HG02885 (cell line): Measurements from ENCODE around the gene IRAG1.

Experiments
- ATAC-seq: cut with Tn5 transposase; IDR thresholded peaks from one replicate; pipeline ENCODE4 v1.9.1; 2021; ENCODE audit warnings: mild to moderate bottlenecking; ENCODE audit not compliant: unreplicated experiment, poor library complexity

IRAG1 gene

GRCh38 chr11:10669258-10670033 lies 24.1 kb downstream of the IRAG1 start:
- no peak for ATAC-seq

DNA sequence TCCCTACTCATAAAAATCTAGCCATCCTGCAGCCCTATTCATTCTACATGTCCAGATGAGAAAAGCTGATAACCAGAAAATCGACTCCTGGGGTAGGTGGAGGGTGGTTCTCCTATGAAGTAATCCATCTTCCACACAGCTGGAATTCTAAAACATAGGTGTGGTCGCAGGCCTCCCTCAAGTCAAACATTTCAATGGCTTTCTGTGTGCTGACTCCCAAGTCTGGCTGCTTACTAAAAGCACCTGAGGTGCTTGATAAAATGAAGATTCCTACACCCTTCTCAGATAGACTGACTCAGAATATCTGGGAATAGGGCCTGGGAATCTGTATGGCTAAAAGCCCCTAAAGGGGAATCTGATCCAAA lies 26.1 kb downstream of the IRAG1 start:
- ATAC-seq: no peak

DNA sequence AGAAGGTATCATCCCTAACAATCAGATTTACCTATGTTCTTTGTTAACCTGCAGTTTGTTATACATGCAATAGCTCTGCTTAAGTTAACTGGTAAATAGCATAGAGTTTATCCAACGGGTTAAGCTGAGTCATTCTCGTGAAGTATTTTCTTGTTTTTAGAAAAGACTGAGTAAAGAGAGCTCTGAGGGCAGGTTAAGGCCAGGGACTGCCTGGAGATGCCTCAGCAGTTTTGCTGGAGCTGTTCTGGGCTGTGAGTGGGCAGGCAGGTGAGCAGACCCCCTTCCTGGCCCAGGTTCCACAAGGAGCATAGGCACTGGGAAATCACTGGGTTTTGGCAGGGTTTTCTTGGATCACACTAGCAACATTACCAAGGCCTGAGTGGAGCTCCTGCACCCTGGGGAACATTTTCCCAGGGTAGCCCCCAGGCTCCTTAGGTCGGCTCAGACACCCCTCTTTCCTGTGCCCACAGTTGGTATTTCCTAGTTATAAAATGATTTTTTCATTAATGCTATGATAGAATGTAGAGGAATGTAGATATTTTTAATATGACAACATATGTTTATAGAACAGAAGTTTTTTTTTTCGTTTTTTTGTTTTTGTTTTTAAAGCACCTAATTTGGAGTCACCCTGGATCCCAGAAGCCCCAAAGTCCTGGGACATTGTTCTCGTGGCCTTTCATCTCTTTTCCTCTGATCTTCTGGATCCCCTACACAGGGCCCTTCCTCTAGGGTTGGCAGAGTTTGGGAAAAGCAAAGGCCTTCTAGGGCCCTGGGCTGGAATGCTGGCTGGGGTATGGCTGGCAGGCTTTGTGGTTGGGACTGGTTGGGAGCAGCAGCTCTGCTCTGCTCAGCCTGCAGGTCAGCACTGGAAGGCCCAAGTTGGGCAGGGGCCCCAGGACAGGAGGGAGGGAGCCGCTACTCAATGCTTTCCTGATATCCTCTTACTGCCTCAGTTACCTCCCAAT lies 26.7 kb downstream of the IRAG1 start:
- ATAC-seq: no peak

- no peak for ATAC-seq
Observed at GRCh38 chr11:10664496-10664895, 29.1 kb downstream of the IRAG1 start.

- no peak for ATAC-seq
Observed at GRCh38 chr11:10663990-10664389, 29.6 kb downstream of the IRAG1 start.

GRCh38 chr11:10663365-10663764 lies 30.2 kb downstream of the IRAG1 start:
- no peak for ATAC-seq

DNA sequence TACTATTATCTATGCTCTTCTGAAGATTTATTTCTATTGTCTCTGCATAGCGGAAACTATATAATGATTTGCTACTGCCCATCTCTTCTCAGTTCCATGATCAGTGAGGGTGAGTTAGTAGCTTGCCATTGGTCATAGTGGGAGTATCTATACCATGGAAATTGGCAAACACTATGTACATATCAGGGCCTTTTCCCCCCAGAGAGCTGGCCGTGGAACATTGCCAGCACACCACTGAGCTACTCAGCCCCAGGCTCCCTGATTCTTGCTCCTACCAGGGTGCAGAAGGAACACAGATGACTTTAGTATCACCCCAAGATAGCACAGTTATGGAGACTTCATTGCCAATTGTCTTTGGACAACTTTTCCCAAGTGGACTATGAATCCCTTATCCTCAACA lies 33.2 kb downstream of the IRAG1 start:
- ATAC-seq: no peak

- no peak for ATAC-seq
Observed at GRCh38 chr11:10659339-10660216, 34.0 kb downstream of the IRAG1 start.

DNA sequence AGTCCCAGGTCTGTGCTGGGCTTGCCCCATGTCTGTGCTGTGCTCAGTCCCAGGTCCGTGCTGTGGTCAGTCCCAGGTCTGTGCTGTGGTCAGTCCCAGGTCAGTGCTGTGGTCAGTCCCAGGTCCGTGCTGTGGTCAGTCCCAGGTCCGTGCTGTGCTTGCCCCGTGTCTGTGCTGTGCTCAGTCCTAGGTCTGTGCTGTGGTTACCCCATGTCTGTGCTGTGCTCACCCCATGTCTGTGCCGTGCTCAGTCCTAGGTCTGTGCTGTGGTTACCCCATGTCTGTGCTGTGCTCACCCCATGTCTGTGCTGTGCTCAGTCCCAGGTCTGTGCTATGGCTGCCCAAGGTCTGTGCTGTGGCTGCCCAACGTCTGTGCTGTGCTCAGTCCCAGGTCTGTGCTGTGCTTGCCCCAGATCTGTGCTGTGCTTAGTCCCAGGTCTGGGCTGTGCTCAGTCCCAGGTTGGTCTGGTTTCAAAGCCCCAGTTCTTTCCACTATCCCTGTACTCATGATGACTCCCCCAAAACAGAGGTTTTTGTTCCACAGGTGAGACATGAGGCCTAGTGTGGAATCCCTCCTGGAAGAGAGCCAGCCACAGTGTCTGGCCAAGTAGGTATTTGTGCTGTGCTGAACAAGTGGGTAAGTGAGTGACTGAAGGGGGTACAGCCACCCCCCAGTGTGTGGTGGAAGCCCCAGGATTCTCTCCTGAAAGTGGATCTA lies 34.8 kb downstream of the IRAG1 start:
- ATAC-seq: no peak

DNA sequence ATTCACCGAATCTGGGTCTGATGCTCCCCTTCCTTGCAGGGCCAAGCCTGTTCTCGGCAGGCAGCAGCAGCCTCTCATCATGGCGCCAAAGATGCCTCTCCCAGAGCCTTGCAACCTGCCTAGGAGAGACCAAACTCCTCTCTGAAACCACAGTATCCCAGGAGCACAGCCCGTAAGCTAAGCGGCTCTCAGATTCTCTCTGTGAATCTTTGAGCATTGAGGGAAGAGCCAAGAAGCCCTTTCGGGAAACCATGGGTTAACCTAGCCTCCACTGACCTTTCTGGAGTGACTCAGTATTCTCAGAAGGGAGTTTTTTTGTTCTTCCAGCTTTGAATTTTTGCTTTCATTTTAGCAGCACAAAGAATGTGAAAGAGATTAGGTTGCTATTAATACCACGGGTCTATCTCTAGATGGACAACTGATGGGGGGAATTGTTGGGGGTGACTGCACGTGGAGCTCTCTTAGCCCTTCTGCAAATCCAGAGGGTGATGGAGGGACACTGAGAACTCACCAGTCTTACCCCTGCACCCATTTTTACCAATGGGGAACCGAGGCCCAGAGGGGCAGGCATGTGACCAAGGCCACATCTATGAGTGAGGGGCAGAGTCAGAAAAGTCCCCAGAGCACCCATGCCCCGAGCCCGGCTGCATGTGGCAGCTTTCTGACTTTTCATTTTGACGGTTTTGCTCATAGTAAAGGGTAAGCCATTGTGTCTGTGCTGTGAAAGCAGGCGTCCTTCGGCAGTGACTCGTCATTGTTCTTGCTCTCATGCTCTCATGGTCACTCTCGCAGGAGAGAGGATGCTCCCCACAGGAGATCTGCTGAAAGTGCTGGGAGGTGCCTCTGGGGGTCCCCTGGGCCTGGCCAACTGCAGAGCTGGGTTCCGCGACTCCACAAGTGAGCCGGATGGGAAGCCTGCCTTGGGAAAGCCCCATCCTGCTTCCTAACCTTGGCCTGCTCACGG lies 36.0 kb downstream of the IRAG1 start:
- peak; percentile 49 for ATAC-seq

GRCh38 chr11:10655943-10656576 lies 37.5 kb downstream of the IRAG1 start:
- ATAC-seq: no peak

DNA sequence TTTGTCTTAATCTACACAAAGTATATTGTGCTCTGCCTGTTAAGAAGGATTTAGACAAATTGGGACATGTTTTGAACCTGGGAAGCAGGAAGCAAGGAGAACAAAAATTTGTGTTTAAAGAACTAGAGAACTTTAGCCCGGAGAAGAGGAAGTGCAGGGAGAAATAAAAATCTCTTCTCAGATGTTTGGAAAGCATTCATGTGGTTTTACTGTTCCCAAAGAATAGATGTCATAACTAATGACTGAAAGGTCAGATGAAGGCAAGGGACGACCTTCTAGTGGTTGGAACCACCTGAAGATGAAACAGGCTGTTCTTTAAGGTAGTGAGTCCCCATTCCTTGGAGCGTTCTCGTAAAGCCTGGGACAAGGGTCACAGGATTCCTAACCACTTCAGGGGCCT lies 38.3 kb downstream of the IRAG1 start:
- no peak for ATAC-seq

DNA sequence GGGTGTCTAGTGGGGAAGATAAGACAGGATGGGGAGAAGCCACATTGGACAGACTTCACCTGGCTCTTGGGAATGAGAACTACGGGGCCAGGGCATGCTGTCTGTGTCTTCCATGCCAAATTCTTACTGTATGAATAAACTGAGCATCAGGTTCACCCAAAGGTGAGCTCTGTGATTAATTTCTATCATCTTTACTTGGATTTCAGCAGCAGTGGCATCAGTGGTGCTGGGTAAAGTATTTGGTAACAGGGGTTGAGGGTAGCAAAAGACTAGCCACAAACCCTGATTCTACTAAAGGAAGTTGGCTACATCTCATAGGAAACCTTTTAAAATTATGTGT lies 38.8 kb downstream of the IRAG1 start:
- ATAC-seq: no peak

GRCh38 chr11:10653946-10654810 lies 39.4 kb downstream of the IRAG1 start:
- ATAC-seq: peak; percentile 54

DNA sequence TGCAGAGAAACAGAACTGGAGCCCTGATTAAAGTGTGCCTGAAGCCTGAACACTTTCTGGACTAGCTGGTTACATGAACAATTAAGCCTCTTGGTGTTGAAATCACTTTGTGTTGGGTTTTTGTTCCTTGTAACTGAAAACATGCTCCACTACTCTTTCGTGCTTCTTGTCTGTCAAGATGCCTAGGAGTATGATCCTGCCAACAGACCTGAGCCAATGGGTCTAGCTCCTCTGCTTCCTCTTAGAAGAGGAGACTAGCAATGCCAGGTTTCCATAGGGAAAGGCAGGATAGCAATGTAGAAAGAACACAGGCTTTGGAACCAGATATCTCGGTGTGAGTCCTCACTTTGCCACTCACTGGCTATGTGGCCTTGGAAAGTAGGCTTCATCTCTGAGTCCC lies 40.3 kb downstream of the IRAG1 start:
- ATAC-seq: no peak

DNA sequence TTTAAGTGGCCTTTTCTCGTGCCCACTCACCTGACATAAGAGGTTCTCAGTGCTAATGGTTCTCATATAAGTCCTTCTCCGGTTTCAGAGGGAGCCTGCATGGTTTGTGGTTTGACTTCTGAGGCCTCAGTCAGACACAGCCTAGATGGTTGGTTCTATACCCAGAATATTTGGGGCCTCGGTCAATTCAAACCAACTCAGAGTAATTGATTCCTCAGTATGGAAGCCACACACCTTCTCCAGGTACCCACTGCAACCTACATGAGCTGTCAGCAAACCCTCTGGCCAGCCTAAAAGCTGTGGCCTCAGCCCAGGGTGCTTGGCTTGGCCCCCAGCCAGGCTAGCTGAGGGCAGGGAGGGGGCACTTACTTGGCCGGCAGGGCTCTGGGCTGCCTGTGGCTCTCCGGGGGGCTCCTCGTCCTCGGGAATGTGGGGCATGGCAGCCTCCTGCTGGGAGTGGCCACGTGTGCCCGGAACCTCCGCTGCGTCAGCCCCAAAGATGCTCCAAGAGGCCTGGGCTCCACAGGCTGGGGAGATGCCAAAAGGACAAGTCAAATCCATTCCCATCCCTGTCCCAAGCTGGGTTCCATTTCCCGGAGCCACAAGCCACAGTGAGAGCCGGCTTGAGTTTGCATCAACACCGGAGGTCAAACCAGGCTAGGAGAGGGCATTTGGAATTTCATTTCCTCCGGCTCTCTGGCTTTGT lies 41.7 kb downstream of the IRAG1 start:
- no peak for ATAC-seq

DNA sequence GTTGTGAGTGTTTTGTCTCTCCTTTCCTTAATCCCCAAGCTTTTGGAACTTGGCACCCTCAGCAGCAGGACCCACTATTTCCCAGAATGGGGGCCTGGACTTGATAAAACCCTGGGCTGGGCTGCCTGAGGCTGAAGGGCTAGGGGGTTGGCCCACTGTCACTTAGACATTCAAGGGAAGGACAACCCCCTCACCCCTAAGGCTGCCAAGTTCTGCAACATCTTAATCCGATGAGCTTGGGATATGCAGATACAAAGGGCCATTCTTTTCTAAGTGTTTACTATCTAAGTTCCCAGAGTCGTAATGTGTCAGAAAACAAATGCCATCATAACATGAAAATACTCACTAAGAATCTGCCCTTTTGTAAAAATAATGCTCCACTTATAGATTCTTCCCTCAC lies 42.9 kb downstream of the IRAG1 start:
- no peak for ATAC-seq
